Natural killer cell (primary cell): ENCODE data around the gene LITAFD. TPM values are rescaled to one million over a fixed set of nuclear protein-coding genes. Genes with fewer than 3 reads are reported as not detected.
A peak's percentile ranks its signal among the peaks of the same experiment; 100 is the strongest.

Experiments used
- ATAC-seq, 3 donors: fragments of 150-1000 bp in 2 of 3; fragments of 200-7000 bp in 1 of 3; cut with Tn5 transposase; 1 replicate in 1 of 3; 2 replicates in 2 of 3; pipeline ENCODE4 v1.10.0; 2021; ENCODE audit warnings: mild to moderate bottlenecking in 2 of 3, moderate library complexity in 2 of 3
- DNase-seq, 2 donors: peaks; one replicate each; pipeline versions ENCODE4 v3.0.0 to v3.0.0-alpha.2; 2013 to 2021; ENCODE audit warnings: mixed read lengths in 1 of 2
- H3K27ac ChIP-seq: one replicate; pipeline ENCODE4 v1.5.1; 2013; ENCODE audit warnings: mild to moderate bottlenecking, low read length
- H3K27me3 ChIP-seq: one replicate; pipeline ENCODE4 v1.6.1; 2013; ENCODE audit warnings: low read length; ENCODE audit not compliant: control insufficient read depth, insufficient read depth
- H3K36me3 ChIP-seq: one replicate; pipeline ENCODE4 v1.6.1; 2013; ENCODE audit warnings: low read length; ENCODE audit not compliant: control insufficient read depth, insufficient read depth
- H3K4me1 ChIP-seq: one replicate; pipeline ENCODE4 v1.6.1; 2013; ENCODE audit warnings: low read length; ENCODE audit not compliant: control insufficient read depth, insufficient read depth
- H3K4me3 ChIP-seq: one replicate; pipeline ENCODE4 v1.5.1; 2013; ENCODE audit warnings: low read length
- H3K9me3 ChIP-seq: one replicate; pipeline ENCODE4 v1.6.1; 2013; ENCODE audit warnings: low read length; ENCODE audit not compliant: control insufficient read depth, insufficient read depth
- H3K27ac Mint-ChIP-seq, 2 donors: one replicate each; pipeline ENCODE4 v1.8.0; 2022; ENCODE audit warnings: mild to moderate bottlenecking in 2 of 2, mixed read lengths in 2 of 2, moderate library complexity in 1 of 2
- H3K27me3 Mint-ChIP-seq, 2 donors: one replicate each; pipeline ENCODE4 v1.8.0; 2022; ENCODE audit warnings: low read depth in 2 of 2, mixed read lengths in 2 of 2
- H3K36me3 Mint-ChIP-seq: one replicate; pipeline ENCODE4 v1.8.0; 2022; ENCODE audit warnings: mixed read lengths
- H3K4me1 Mint-ChIP-seq, 2 donors: one replicate each; pipeline ENCODE4 v1.8.0; 2022; ENCODE audit warnings: mixed read lengths in 2 of 2
- H3K4me3 Mint-ChIP-seq: one replicate; pipeline ENCODE4 v1.8.0; 2022; ENCODE audit warnings: mild to moderate bottlenecking, moderate library complexity, mixed read lengths
- H3K9me3 Mint-ChIP-seq, 2 donors: one replicate each; pipeline ENCODE4 v1.8.0; 2022; ENCODE audit warnings: mixed read lengths in 2 of 2
- CTCF ChIP-seq: fragments of 200-600 bp; IDR thresholded peaks from one replicate; pipeline ENCODE4 v1.8.0; 2022; ENCODE audit warnings: antibody characterized with exemption
- WGBS: methylation state at CpG from one replicate; pipeline ENCODE4 v1.1.7; 2013; ENCODE audit warnings: missing lambda C conversion rate; ENCODE audit not compliant: insufficient coverage; 5-methylcytosine and 5-hydroxymethylcytosine counted together
- intact Hi-C: fragments of 100-400 bp; cut with micrococcal nuclease; formaldehyde crosslinking; loops from one replicate; pipeline ENCODE4 v1.14.2; 2022
- total RNA-seq, 4 donors: library from RNA; stranded (reverse); fragments of 120-200 nt in 1 of 4; gene quantifications; one replicate each; pipeline versions ENCODE4 v1.2.3 to v1.2.4, GENCODE V29; 2013 to 2022

LITAFD gene
- total RNA-seq, 3 donors from 2014 or later (not counting 1 experiment from before 2014, with no cell fraction given) = 0.21 to 1.1 (median 0.29) TPM

GRCh38 chr16:8905795-8906591 lies 23.8 kb downstream of the LITAFD start:
- Histone ChIP-seq H3K4me3 (no peak overlapping the region), H3K27me3 (no peaks in the 10 kb centered on the region), H3K36me3 (peaks cover 85% of the 10 kb centered on the region), H3K9me3 (no peaks in the 10 kb centered on the region), H3K27ac (no peak overlapping the region), H3K4me1 (no peaks in the 10 kb centered on the region)
- ATAC-seq (no peak), DNase-seq (no peak)
- no peaks in the 10 kb centered on the region for H3K9me3 Mint-ChIP-seq
- no peak overlapping the region for H3K4me3 Mint-ChIP-seq
- 97% methylated on average over 14 of the region's 14 CpGs for WGBS
- peaks cover 7 to 19% of the 10 kb centered on the region in 2 donors for H3K4me1 Mint-ChIP-seq
- H3K27ac Mint-ChIP-seq = no peak overlapping the region
- peaks cover 14% of the 10 kb centered on the region for H3K36me3 Mint-ChIP-seq
- no peaks in the 10 kb centered on the region for H3K27me3 Mint-ChIP-seq
- no peak for TF ChIP-seq CTCF
- intact Hi-C loops = no loop called here

GRCh38 chr16:8907096-8907495 lies 24.9 kb downstream of the LITAFD start:
- Mint-ChIP-seq H3K9me3 (no peaks in the 10 kb centered on the region), H3K27me3 (no peaks in the 10 kb centered on the region), H3K36me3 (peaks cover 18% of the 10 kb centered on the region), H3K4me1 (peaks cover 14 to 30% of the 10 kb centered on the region in 2 donors), H3K4me3 (no peak overlapping the region), H3K27ac (no peak overlapping the region)
- H3K4me3 ChIP-seq = no peak overlapping the region
- no peaks in the 10 kb centered on the region for H3K9me3 ChIP-seq
- ATAC-seq (no peak), DNase-seq (no peak)
- no peaks in the 10 kb centered on the region for H3K4me1 ChIP-seq
- peaks cover 84% of the 10 kb centered on the region for H3K36me3 ChIP-seq
- WGBS = 87% methylated on average over 4 of the region's 4 CpGs
- no peak overlapping the region for H3K27ac ChIP-seq
- intact Hi-C loops = no loop called here
- no peaks in the 10 kb centered on the region for H3K27me3 ChIP-seq
- no peak for TF ChIP-seq CTCF

- DNase-seq (peak in 1 of 2 donors; percentile 24), ATAC-seq (no peak)
- Histone ChIP-seq H3K27ac (no peak overlapping the region), H3K9me3 (no peaks in the 10 kb centered on the region), H3K4me3 (no peak overlapping the region), H3K4me1 (no peaks in the 10 kb centered on the region), H3K27me3 (no peaks in the 10 kb centered on the region), H3K36me3 (peaks cover 76% of the 10 kb centered on the region)
- intact Hi-C loops = no loop called here
- Mint-ChIP-seq H3K36me3 (peaks cover 18% of the 10 kb centered on the region), H3K4me1 (peaks cover 14 to 32% of the 10 kb centered on the region in 2 donors), H3K4me3 (no peak overlapping the region), H3K9me3 (no peaks in the 10 kb centered on the region), H3K27me3 (no peaks in the 10 kb centered on the region), H3K27ac (peak overlapping the region in 1 of 2 donors; percentile 66)
- TF ChIP-seq CTCF = no peak
- 86% methylated on average over 8 of the region's 8 CpGs for WGBS
Measured at GRCh38 chr16:8908810-8909468, 26.8 kb downstream of the LITAFD start.
